OCI-M1 (cell line): ENCODE results near the gene AK4.

Experiments used
- DNase-seq: peaks from one replicate; lab custom pipeline; 2025; lab: John Stamatoyannopoulos, UW

Gene AK4

GRCh38 chr1:65176591-65176990 is 28.6 kb downstream of the AK4 start:
- DNase-seq: peak; percentile 59

GRCh38 chr1:65177457-65177856 is 29.5 kb downstream of the AK4 start:
- DNase-seq: no peak

GRCh38 chr1:65178235-65178634 is 30.2 kb downstream of the AK4 start:
- DNase-seq: no peak

- no peak for DNase-seq
Measured at GRCh38 chr1:65179148-65179547, 31.1 kb downstream of the AK4 start.

- DNase-seq: no peak
Measured at GRCh38 chr1:65180977-65181376, 33.0 kb downstream of the AK4 start.

GRCh38 chr1:65182658-65183268 is 34.8 kb downstream of the AK4 start:
- DNase-seq: no peak

GRCh38 chr1:65189576-65190115 is 41.6 kb downstream of the AK4 start:
- no peak for DNase-seq

- peak; percentile 37 for DNase-seq
Measured at GRCh38 chr1:65190229-65190628, 42.2 kb downstream of the AK4 start.

GRCh38 chr1:65193129-65193695 is 45.2 kb downstream of the AK4 start:
- no peak for DNase-seq

GRCh38 chr1:65195495-65196417 is 47.8 kb downstream of the AK4 start:
- no peak for DNase-seq

- DNase-seq: no peak
Measured at GRCh38 chr1:65196926-65197325, 48.9 kb downstream of the AK4 start.

- DNase-seq: no peak
Measured at GRCh38 chr1:65197636-65198035, 49.6 kb downstream of the AK4 start.

- no peak for DNase-seq
Measured at GRCh38 chr1:65198096-65198495, 50.1 kb downstream of the AK4 start.

- DNase-seq: no peak
Measured at GRCh38 chr1:65200411-65200810, 52.4 kb downstream of the AK4 start.

GRCh38 chr1:65206836-65207235 is 58.8 kb downstream of the AK4 start:
- DNase-seq: no peak

GRCh38 chr1:65207317-65207716 is 59.3 kb downstream of the AK4 start:
- peak; percentile 53 for DNase-seq

- no peak for DNase-seq
Measured at GRCh38 chr1:65208563-65208973, 60.6 kb downstream of the AK4 start.

- DNase-seq: peak; percentile 90
Measured at GRCh38 chr1:65209005-65209885, 61.2 kb downstream of the AK4 start.

GRCh38 chr1:65210325-65210724 is 62.3 kb downstream of the AK4 start:
- no peak for DNase-seq

GRCh38 chr1:65211331-65211730 is 63.3 kb downstream of the AK4 start:
- DNase-seq: no peak

- no peak for DNase-seq
Measured at GRCh38 chr1:65213271-65214023, 65.4 kb downstream of the AK4 start.
